Tibial nerve (tissue), 4 donors: Measurements from ENCODE around the gene PDIA6. TPM values are rescaled to one million over a fixed set of nuclear protein-coding genes. Genes with fewer than 3 reads are reported as not detected.

ENCODE experiments used
- DNase-seq, 2 donors: peaks; one replicate each; pipeline ENCODE4 v3.0.0-alpha.2; 2019; ENCODE audit warnings: low spot score in 2 of 2
- H3K27ac ChIP-seq, 4 donors: fragments of 200-600 bp; sonication (generic) in 3 of 4; one replicate each; pipeline ENCODE4 v1.5.1; 2017 to 2019; ENCODE audit warnings: mild to moderate bottlenecking in 1 of 4
- H3K27me3 ChIP-seq, 2 donors: fragments of 200-600 bp; sonication (generic) in 1 of 2; one replicate each; pipeline versions ENCODE4 v1.5.1 to v1.6.0; 2017 to 2019
- H3K36me3 ChIP-seq, 3 donors: fragments of 200-600 bp; sonication (generic); one replicate each; pipeline ENCODE4 v1.5.1; 2018 to 2019
- H3K4me1 ChIP-seq, 4 donors: fragments of 200-600 bp; sonication (generic) in 3 of 4; one replicate each; pipeline ENCODE4 v1.5.1; 2017 to 2019
- H3K4me3 ChIP-seq, 4 donors: fragments of 200-600 bp; sonication (generic) in 3 of 4; one replicate each; pipeline ENCODE4 v1.5.1; 2017 to 2019; ENCODE audit warnings: mild to moderate bottlenecking in 1 of 4, moderate library complexity in 1 of 4
- H3K9me3 ChIP-seq, 4 donors: fragments of 200-600 bp; sonication (generic) in 3 of 4; one replicate each; pipeline ENCODE4 v1.5.1; 2017 to 2019
- EP300 ChIP-seq, 2 donors: sonication (generic); formaldehyde crosslinking; IDR thresholded peaks; one replicate each; pipeline ENCODE4 v1.6.1; 2017; ENCODE audit warnings: antibody characterized with exemption in 2 of 2, mild to moderate bottlenecking in 1 of 2
- POLR2A ChIP-seq, 2 donors: fragments of 450-650 bp; IDR thresholded peaks; one replicate each; pipeline ENCODE4 v1.6.1; 2017; ENCODE audit warnings: antibody characterized with exemption in 2 of 2, mild to moderate bottlenecking in 2 of 2, moderate library complexity in 2 of 2
- WGBS, 2 donors: methylation state at CpG; one replicate each; pipeline ENCODE4 v1.1.5; 2018; 5-methylcytosine and 5-hydroxymethylcytosine counted together
- total RNA-seq, 4 donors: library from RNA; depleted of rRNA; stranded (reverse); fragments of >200 nt; gene quantifications; one replicate each; pipeline ENCODE4 v1.1.0, GENCODE V29; 2016
- TF ChIP-seq, protein P1 (sequence below), 5 experiments: fragments of 200-600 bp in 3 of 5; fragments of 450-650 bp in 2 of 5; sonication (generic) in 3 of 5; IDR thresholded peaks; one replicate each; pipeline ENCODE4 v1.5.1; 2016 to 2019; ENCODE audit warnings: antibody characterized with exemption in 5 of 5, mild to moderate bottlenecking in 3 of 5, moderate library complexity in 2 of 5

The PDIA6 gene
- total RNA-seq, 4 donors from 2014 or later, result 61.4 to 84.3 (median 76.2) TPM

DNA sequence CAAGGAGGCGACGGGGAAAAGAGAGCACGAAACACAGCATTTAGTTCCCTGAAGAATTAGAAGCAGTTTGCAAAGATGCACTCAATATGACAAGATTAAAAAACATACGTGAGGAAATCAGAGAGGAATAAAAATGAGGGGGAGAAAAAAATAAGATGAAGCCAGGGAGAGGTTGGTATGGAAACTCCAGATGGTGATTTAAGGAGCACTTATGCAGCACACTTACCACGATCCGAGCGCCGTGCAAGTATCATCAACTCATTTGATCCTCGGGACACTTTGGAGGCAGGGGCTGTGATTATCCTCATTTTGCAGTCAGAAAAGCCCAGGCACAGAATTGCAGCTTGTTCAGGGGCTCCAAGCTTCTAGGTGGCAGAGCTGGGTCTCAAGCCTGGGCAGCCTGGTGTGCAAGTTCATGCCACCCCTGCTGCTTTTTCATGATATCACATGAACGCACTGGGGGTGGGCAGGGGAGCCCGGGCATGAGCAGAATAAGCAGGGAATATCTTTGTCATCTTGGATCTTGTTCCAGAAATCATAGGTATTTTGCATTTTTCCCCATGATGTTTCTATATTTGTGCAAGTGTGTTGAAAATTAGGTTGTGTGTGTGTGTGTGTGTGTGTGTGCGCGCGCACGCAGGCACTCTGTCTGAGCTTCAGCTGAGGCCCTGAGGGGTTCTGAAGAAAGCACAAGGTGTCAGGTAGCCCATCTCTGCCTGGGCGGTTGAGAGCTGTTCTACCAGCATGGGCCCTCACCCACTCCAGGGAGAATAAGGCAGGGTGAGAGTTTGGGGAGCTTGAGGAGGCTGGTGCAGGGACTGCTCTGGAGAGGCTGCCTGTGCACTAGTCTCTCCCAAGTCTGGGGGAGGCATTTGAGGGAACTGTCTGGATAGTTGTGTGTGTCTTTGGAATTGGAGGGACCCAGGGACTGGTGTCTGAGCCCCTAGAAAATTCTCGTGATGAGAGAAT, 25.0 kb upstream of the PDIA6 start:
- no peak for DNase-seq
- peaks cover 0 to 30% (median 0%) of the 10 kb centered on the region in 4 donors for H3K9me3 ChIP-seq
- peaks cover 0 to 25% of the 10 kb centered on the region in 2 donors for H3K27me3 ChIP-seq
- no peak overlapping the region for H3K4me3 ChIP-seq
- H3K27ac ChIP-seq, result no peak overlapping the region
- 68 to 69% methylated on average over 17 of the region's 17 CpGs for WGBS, 2 donors
- H3K4me1 ChIP-seq, result peaks cover 0 to 2% (median 0%) of the 10 kb centered on the region in 4 donors
- TF ChIP-seq POLR2A (IDR thresholded peaks at IDR 0.05), result no peak
- no peaks in the 10 kb centered on the region for H3K36me3 ChIP-seq

DNA sequence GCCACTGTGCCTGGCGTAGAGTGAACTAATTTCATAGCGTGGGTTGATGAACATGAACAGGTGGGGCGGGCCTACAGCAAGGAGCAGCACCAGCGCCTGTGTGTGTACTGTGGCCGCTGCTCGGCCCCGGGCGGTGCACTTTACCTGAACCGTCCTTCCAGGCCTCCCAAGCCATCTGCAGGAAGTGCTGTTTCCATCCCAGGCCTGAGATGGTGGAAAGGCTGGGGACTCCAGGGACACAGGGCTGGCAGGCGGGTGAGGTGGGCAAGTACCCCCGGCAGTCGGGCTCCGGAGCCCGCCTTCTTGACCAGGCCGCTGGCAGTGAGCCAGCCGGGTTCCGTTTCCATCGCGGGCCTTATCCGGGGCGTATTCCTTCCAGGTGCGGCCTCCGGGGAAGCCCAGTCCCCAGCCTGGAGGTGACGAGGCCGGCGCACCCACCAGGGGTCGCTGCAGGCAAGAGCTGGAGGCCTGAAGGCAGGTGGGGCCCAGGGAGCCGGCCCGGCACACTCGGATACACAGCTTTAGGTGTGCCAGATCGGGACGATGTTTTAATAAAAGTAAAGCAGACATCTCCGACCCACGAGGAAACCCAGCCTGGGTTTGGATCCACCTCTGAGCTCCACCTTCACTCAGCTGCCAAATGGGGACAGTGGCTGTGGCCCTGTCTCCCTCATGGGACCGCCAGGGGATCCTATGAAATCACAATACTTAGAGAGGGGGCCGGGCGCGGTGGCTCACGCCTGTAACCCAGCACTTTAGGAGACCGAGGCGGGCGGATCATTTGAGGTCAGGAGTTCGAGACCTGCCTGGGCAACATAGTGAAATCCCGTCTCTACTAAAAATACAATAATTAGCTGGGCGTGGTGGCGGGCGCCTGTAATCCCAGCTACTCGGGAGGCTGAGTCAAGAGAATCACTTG, 22.7 kb upstream of the PDIA6 start:
- 50 to 51% methylated on average over 42 to 44 of the region's 48 CpGs for WGBS, 2 donors
- Histone ChIP-seq H3K36me3 (no peaks in the 10 kb centered on the region), H3K27ac (no peak overlapping the region), H3K4me3 (no peak overlapping the region), H3K27me3 (peaks cover 0 to 39% of the 10 kb centered on the region in 2 donors), H3K9me3 (peaks cover 0 to 8% (median 0%) of the 10 kb centered on the region in 4 donors), H3K4me1 (peaks cover 0 to 12% (median 0%) of the 10 kb centered on the region in 4 donors)
- TF ChIP-seq, protein P1, sequence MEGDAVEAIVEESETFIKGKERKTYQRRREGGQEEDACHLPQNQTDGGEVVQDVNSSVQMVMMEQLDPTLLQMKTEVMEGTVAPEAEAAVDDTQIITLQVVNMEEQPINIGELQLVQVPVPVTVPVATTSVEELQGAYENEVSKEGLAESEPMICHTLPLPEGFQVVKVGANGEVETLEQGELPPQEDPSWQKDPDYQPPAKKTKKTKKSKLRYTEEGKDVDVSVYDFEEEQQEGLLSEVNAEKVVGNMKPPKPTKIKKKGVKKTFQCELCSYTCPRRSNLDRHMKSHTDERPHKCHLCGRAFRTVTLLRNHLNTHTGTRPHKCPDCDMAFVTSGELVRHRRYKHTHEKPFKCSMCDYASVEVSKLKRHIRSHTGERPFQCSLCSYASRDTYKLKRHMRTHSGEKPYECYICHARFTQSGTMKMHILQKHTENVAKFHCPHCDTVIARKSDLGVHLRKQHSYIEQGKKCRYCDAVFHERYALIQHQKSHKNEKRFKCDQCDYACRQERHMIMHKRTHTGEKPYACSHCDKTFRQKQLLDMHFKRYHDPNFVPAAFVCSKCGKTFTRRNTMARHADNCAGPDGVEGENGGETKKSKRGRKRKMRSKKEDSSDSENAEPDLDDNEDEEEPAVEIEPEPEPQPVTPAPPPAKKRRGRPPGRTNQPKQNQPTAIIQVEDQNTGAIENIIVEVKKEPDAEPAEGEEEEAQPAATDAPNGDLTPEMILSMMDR (IDR thresholded peaks at IDR 0.05), result peak; percentile 41 to 73 (median 69)
- no peak for TF ChIP-seq POLR2A (IDR thresholded peaks at IDR 0.05)
- peak; percentile 45 to 48 for DNase-seq

DNA sequence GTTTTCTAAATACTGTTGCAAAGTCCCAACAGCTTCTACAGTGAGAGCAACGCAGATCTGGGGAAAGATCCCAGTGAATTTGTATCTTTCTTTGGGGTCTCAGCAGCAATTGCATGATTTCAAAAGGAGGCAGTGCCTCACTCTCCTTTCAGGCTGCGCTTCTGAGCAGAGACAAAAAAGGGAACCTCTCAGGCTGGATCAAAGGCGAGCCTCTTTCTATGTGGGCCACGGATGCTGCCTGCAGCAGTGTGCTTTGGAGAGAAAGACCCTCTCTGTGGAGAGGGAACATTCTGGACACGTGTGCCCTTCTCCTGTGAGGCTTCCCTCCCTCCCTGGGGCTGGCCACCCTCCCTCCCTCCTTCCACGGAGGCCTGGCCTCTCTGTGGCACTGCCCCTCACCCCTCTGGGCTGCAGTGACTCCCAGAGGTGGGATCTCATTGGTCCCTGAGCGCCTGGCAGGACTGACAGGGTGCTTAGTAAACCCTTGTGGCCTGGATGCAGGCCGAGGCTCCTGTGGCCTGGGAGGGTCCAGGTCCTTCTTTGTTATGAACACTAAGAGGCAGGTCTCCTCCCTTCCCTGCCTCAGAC, 21.6 kb upstream of the PDIA6 start:
- Histone ChIP-seq H3K4me3 (no peak overlapping the region), H3K27ac (no peak overlapping the region), H3K4me1 (peaks cover 0 to 12% (median 0%) of the 10 kb centered on the region in 4 donors), H3K27me3 (peaks cover 0 to 44% of the 10 kb centered on the region in 2 donors), H3K36me3 (no peaks in the 10 kb centered on the region), H3K9me3 (no peaks in the 10 kb centered on the region)
- 78% methylated on average over 8 of the region's 8 CpGs for WGBS, 2 donors
- DNase-seq, result no peak
- TF ChIP-seq EP300 (IDR thresholded peaks at IDR 0.05), result no peak
- TF ChIP-seq, protein P1 (IDR thresholded peaks at IDR 0.05), result no peak
- no peak for TF ChIP-seq POLR2A (IDR thresholded peaks at IDR 0.05)

DNA sequence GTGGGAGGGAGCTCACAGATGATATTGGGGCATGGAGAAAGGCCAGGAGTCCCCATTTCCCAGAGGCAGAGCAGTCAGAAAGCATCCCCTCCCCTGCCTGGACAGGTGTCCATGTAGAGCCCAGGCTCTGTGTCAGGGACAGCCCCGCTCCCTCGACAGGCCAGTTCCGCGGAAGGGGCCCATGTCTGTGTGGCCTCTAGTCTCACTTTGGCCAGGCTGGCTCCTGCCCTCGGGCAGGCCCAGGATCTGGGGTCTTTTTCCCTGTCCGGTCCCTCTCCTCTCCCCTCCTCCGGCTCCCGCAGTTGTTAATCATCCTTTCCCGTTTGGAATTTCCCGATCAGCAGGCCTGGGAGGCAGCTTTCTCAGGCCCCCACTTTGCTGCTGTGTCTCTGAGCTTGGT, 20.4 kb upstream of the PDIA6 start:
- Histone ChIP-seq H3K9me3 (no peaks in the 10 kb centered on the region), H3K4me3 (no peak overlapping the region), H3K27me3 (peaks cover 0 to 40% of the 10 kb centered on the region in 2 donors), H3K36me3 (no peaks in the 10 kb centered on the region), H3K4me1 (peaks cover 0 to 12% (median 0%) of the 10 kb centered on the region in 4 donors), H3K27ac (no peak overlapping the region)
- TF ChIP-seq POLR2A (IDR thresholded peaks at IDR 0.05) (no peak), EP300 (IDR thresholded peaks at IDR 0.05) (no peak)
- 83 to 84% methylated on average over 9 to 10 of the region's 10 CpGs for WGBS, 2 donors
- no peak for DNase-seq

DNA sequence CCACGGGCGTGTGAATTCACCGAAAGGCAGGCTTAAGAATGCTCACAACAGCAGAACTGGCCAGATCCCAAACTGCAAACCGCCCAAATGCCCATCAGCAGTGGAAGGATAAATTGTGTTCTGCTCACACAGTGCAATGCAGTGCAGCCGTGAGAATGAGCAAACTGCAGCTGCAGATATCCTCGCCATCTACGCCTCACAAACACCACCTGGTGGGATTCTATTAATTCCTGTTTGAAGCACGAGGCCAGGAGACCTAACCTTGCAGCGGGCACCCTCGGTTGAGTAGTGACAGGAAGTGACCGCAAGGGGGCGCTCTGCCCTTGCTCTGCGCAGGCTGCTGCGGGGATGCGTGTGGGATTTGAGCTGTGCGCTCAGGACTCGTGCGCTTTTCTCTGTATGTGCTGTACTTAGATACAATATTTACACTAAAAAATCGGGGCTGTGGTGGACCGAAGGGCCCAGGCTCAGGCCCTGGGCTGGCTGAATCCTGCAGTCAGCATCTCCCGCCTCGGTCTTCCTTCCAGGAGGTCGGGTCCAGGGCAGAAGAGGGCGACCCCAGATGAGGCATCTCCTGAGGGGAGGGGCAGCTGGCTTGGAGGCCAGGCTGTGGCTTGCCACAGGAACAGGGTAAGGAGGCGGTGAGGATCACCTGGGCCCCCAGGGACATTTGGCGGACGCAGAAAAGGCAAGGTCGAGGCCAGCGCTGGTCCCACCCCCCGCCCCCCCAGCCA, 19.8 kb upstream of the PDIA6 start:
- H3K36me3 ChIP-seq, result no peaks in the 10 kb centered on the region
- no peak overlapping the region for H3K4me3 ChIP-seq
- no peaks in the 10 kb centered on the region for H3K9me3 ChIP-seq
- peaks cover 0 to 12% (median 0%) of the 10 kb centered on the region in 4 donors for H3K4me1 ChIP-seq
- TF ChIP-seq POLR2A (IDR thresholded peaks at IDR 0.05), result no peak
- TF ChIP-seq, protein P1 (IDR thresholded peaks at IDR 0.05), result peak; percentile 88 to 92 (median 91)
- 16 to 19% methylated on average over 26 to 30 of the region's 30 CpGs for WGBS, 2 donors
- H3K27ac ChIP-seq, result no peak overlapping the region
- H3K27me3 ChIP-seq, result peaks cover 0 to 40% of the 10 kb centered on the region in 2 donors
- peak; percentile 56 to 60 for DNase-seq
